PC-9 (cell line): ENCODE data around the gene DOK5.

Experiments used
- EZH2 ChIP-seq: fragments of 200-600 bp; sonication (generic); IDR thresholded peaks from 2 replicates; pipeline ENCODE4 v1.8.0; 2017; ENCODE audit warnings: antibody characterized with exemption, low read depth
- TF ChIP-seq, protein P1 (sequence below): fragments of 200-600 bp; sonication (generic); conservative IDR thresholded peaks from 2 replicates; pipeline ENCODE4 v1.6.1; 2017; ENCODE audit warnings: mixed run types, antibody characterized with exemption, mild to moderate bottlenecking, moderate library complexity

DNA sequence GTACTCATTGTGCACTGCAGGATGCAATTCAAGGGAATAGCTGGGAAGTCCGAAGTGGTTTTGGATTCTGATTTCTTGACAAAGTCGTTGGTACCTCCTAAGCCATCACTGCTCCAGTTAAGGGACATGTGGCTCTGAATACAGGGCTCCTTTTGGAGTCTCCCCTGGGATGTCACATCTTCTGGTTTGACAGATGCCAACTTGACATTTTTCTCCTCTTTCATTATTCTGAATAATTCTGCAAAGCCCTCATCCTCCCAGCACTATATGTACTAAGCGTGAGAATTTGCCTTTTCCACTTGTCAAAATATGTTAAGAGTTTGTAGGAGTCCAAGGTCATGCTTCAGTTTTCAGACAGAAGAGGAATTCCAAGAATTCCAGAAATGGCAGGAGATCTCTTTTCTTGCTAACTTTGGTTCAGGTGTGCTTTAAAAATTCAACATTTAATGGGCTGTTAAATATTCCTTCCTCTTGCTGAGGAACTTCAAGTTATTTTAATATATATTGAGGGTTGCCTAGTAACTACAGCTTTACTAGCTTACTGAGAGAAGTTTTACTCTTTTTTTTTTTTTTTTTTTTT lies 38.7 kb downstream of the DOK5 start:
- TF ChIP-seq, protein P1, sequence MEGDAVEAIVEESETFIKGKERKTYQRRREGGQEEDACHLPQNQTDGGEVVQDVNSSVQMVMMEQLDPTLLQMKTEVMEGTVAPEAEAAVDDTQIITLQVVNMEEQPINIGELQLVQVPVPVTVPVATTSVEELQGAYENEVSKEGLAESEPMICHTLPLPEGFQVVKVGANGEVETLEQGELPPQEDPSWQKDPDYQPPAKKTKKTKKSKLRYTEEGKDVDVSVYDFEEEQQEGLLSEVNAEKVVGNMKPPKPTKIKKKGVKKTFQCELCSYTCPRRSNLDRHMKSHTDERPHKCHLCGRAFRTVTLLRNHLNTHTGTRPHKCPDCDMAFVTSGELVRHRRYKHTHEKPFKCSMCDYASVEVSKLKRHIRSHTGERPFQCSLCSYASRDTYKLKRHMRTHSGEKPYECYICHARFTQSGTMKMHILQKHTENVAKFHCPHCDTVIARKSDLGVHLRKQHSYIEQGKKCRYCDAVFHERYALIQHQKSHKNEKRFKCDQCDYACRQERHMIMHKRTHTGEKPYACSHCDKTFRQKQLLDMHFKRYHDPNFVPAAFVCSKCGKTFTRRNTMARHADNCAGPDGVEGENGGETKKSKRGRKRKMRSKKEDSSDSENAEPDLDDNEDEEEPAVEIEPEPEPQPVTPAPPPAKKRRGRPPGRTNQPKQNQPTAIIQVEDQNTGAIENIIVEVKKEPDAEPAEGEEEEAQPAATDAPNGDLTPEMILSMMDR: no peak
- no peak for TF ChIP-seq EZH2
